Naive thymus-derived CD8-positive, alpha-beta T cell (primary cell): Measurements from ENCODE around the gene HHEX. TPM values are rescaled to one million over a fixed set of nuclear protein-coding genes. Genes with fewer than 3 reads are reported as not detected.
A peak's percentile ranks its signal among the peaks of the same experiment; 100 is the strongest.

Source experiments
- ATAC-seq, 2 donors: fragments of 150-1000 bp; cut with Tn5 transposase in 1 of 2; sonication (Bioruptor Pico), chemical (Tn5 transposase) in 1 of 2; 1 replicate in 1 of 2; 2 replicates in 1 of 2; pipeline ENCODE4 v1.10.0; 2021; ENCODE audit warnings: mild to moderate bottlenecking in 2 of 2, moderate library complexity in 2 of 2
- POLR2A ChIA-PET: fragments of 350-600 bp; sonication (Branson Sonifier 250); formaldehyde crosslinking; loops from one replicate; lab custom pipeline; 2021; ENCODE audit warnings: antibody characterized with exemption; lab: Charles Lee
- DNase-seq, 10 donors: peaks; one replicate each; pipeline versions ENCODE4 v3.0.0 to v3.0.0-alpha.2; 2020 to 2022
- H3K27ac Mint-ChIP-seq, 10 donors: one replicate each; pipeline ENCODE4 v1.8.0; 2020 to 2022; ENCODE audit warnings: mild to moderate bottlenecking in 10 of 10, mixed read lengths in 10 of 10, moderate library complexity in 4 of 10, inconsistent platforms in 1 of 10
- H3K27me3 Mint-ChIP-seq, 5 donors: one replicate each; pipeline ENCODE4 v1.8.0; 2021 to 2022; ENCODE audit warnings: mixed read lengths in 5 of 5
- H3K36me3 Mint-ChIP-seq, 3 donors: one replicate each; pipeline ENCODE4 v1.8.0; 2020 to 2022; ENCODE audit warnings: mixed read lengths in 3 of 3, mild to moderate bottlenecking in 2 of 3, inconsistent platforms in 1 of 3
- H3K4me1 Mint-ChIP-seq, 4 donors: one replicate each; pipeline ENCODE4 v1.8.0; 2021 to 2022; ENCODE audit warnings: mixed read lengths in 4 of 4
- H3K4me3 Mint-ChIP-seq, 10 donors: one replicate each; pipeline ENCODE4 v1.8.0; 2020 to 2022; ENCODE audit warnings: mild to moderate bottlenecking in 10 of 10, mixed read lengths in 10 of 10, moderate library complexity in 6 of 10, inconsistent platforms in 1 of 10
- H3K9me3 Mint-ChIP-seq, 9 donors: one replicate each; pipeline ENCODE4 v1.8.0; 2020 to 2022; ENCODE audit warnings: mixed read lengths in 9 of 9, mild to moderate bottlenecking in 3 of 9, inconsistent platforms in 1 of 9, moderate library complexity in 1 of 9
- polyA plus RNA-seq, 3 donors: library from polyadenylated mRNA; unstranded; fragments of 300-500 nt; fragmentation: Illumina TruSeq; gene quantifications; one replicate each; pipeline ENCODE4 v1.2.3, GENCODE V29; 2021
- total RNA-seq, 8 experiments: library from RNA in 2 of 8; stranded (reverse) in 2 of 8; gene quantifications; one replicate each; pipeline ENCODE4 v1.2.3 and lab custom pipeline; 2021 to 2026

Gene HHEX
- total and polyA plus RNA-seq, 5 experiments from 2014 or later, result 0.09 to 3.9 (median 0.45) TPM

DNA sequence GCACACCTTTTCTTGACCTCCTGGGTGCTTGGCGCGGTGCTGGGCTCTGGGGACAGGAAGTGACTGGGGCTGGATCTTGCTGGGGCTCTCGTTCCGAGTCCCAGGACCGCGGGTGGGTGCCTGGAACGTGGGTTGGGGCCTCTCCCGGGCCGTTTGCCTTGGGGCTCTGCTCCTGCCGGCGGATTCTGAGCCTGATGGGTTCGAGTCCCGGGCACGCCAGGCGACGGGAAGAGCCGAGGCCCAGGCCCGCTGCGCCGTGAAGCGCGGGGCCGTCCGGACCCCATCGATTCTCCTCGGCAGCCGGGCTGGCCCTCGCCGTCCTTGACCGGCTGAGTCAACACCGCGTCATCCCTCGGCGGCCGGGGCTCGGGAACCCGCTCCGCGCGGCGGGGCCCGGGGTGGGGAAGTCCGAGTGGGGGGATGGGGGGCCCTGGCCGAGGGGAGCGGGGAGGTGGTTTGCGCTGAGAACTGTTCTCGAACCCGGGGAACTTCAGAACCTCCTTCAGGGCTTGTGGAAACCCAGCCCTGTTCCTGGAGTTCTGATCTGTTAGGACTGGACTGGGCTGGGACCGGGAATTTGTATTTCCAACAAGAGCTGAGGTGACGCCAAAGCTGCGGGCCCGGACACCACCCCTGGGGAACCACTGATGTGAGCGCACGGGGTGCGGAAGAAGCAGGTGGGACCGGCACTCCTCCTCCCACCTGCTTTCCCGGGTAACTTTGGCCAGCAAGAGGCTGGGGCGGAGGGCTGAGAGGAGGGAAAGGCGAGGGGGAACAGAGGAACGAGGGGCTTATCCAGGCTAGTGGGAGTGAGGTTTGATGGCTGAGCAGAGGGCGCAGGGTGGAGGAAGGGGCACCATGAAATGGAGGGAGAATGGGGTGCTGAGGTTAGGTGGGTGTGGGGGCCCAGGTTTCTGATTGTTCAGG is 6.2 kb downstream of the HHEX start:
- Mint-ChIP-seq H3K27ac (peak overlapping the region in 1 of 10 donors; percentile 66), H3K27me3 (peaks cover 31 to 78% (median 43%) of the 10 kb centered on the region in 5 donors), H3K4me3 (no peak overlapping the region), H3K4me1 (peaks cover 23 to 63% (median 39%) of the 10 kb centered on the region in 4 donors), H3K36me3 (peaks cover 0 to 2% (median 0%) of the 10 kb centered on the region in 3 donors), H3K9me3 (peaks cover 0 to 2% (median 0%) of the 10 kb centered on the region in 9 donors)
- POLR2A ChIA-PET, result no interaction called here
- DNase-seq (no peak), ATAC-seq (no peak)

GRCh38 chr10:92696606-92697383 is 7.0 kb downstream of the HHEX start:
- H3K36me3 Mint-ChIP-seq, result peaks cover 0 to under 1% (median 0%) of the 10 kb centered on the region in 3 donors
- no peak for ATAC-seq
- no peaks in the 10 kb centered on the region for H3K9me3 Mint-ChIP-seq
- peak overlapping the region in 1 of 10 donors; percentile 66 for H3K27ac Mint-ChIP-seq
- POLR2A ChIA-PET, result no interaction called here
- no peak overlapping the region for H3K4me3 Mint-ChIP-seq
- peaks cover 18 to 63% (median 33%) of the 10 kb centered on the region in 4 donors for H3K4me1 Mint-ChIP-seq
- H3K27me3 Mint-ChIP-seq, result peaks cover 36 to 78% (median 47%) of the 10 kb centered on the region in 5 donors
- no peak for DNase-seq

- POLR2A ChIA-PET, result no interaction called here
- no peaks in the 10 kb centered on the region for H3K36me3 Mint-ChIP-seq
- peak overlapping the region in 1 of 10 donors; percentile 23 for H3K27ac Mint-ChIP-seq
- H3K4me3 Mint-ChIP-seq, result peak overlapping the region in 9 of 10 donors; percentile 1 to 74 (median 59)
- ATAC-seq, result no peak
- H3K4me1 Mint-ChIP-seq, result peaks cover 11 to 61% (median 24%) of the 10 kb centered on the region in 4 donors
- no peaks in the 10 kb centered on the region for H3K9me3 Mint-ChIP-seq
- peaks cover 34 to 74% (median 47%) of the 10 kb centered on the region in 5 donors for H3K27me3 Mint-ChIP-seq
- DNase-seq, result peak in 1 of 10 donors; percentile 2
Measured at GRCh38 chr10:92697663-92698511, 8.1 kb downstream of the HHEX start.

DNA sequence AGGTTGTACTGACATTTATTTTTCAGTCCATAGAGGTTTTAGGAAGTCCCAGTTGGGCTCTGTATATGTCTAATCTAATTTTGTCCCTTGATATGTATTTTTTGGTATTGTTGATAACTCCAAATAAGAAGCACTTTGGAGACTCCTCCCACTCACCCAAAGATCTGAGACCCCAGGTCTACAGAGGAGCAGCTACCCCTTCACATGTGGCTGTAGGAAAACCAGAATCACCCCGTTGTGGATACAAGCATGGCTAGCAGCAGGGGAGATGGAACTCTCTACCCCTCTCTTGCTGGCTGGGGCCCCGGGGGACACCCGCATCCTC is 9.4 kb downstream of the HHEX start:
- no peaks in the 10 kb centered on the region for H3K36me3 Mint-ChIP-seq
- POLR2A ChIA-PET, result no interaction called here
- peak overlapping the region; percentile 74 to 91 (median 85) for H3K4me3 Mint-ChIP-seq
- H3K4me1 Mint-ChIP-seq, result peaks cover 11 to 57% (median 24%) of the 10 kb centered on the region in 4 donors
- H3K27me3 Mint-ChIP-seq, result peaks cover 38 to 77% (median 48%) of the 10 kb centered on the region in 5 donors
- ATAC-seq (no peak), DNase-seq (no peak)
- H3K9me3 Mint-ChIP-seq, result no peaks in the 10 kb centered on the region
- peak overlapping the region in 2 of 10 donors; percentile 35 to 71 for H3K27ac Mint-ChIP-seq

GRCh38 chr10:92699518-92700381 is 10.0 kb downstream of the HHEX start:
- POLR2A ChIA-PET, result interaction anchor here (0.5 kb wide), 1 partner anchor 116 kb away, joined by 3 read pairs; no protein-coding TSS in a partner anchor
- peak; percentile 62 to 65 for ATAC-seq
- Mint-ChIP-seq H3K27ac (peak overlapping the region in 2 of 10 donors; percentile 35 to 71), H3K4me3 (peak overlapping the region; percentile 74 to 91 (median 85)), H3K27me3 (peaks cover 34 to 75% (median 43%) of the 10 kb centered on the region in 5 donors), H3K4me1 (peaks cover 11 to 52% (median 24%) of the 10 kb centered on the region in 4 donors), H3K36me3 (no peaks in the 10 kb centered on the region), H3K9me3 (no peaks in the 10 kb centered on the region)
- peak in 4 of 10 donors; percentile 15 to 29 (median 24) for DNase-seq

DNA sequence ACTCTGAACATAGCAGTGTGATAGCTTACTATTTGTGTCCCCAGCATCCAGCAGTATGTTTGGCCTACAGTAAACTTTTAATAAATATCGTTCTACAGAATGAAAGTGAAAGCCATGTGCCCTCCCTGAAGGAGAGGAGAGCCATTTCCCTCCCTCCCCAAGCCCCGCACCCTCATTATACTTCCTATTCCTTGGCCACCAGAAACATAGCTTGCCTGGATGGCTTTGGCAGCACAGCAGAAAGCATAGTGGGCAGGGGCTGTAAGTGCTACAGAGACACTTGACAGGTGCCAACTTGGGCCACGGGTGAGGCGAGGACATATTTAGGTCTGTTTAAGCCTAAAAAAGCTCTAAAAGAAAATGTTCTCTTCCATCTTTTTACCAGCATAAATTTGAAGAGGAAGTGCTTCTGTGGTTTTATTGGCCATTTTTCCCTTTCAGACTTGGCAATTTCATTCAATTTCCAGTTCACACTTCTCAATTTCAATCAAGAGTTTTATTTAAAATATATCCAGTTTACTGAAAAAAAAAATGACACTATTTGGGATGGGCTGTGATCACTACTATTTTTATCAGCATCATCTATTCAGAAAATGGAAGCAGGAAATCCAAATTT is 12.7 kb downstream of the HHEX start:
- POLR2A ChIA-PET, result interaction anchor here (0.7 to 1.4 kb wide), 2 partner anchors 146 to 1161 kb away, joined by 3 read pairs; partner anchors contain the start of gene EXOC6

GRCh38 chr10:92712016-92712889 is 22.5 kb downstream of the HHEX start:
- no peak for DNase-seq

More for the DNA sequence above, 12.7 kb downstream of the HHEX start:
- peaks cover 28 to 65% (median 44%) of the 10 kb centered on the region in 5 donors for H3K27me3 Mint-ChIP-seq
- DNase-seq (no peak), ATAC-seq (no peak)
- H3K4me3 Mint-ChIP-seq, result peak overlapping the region in 2 of 10 donors; percentile 5 to 32
- H3K4me1 Mint-ChIP-seq, result peaks cover 11 to 46% (median 22%) of the 10 kb centered on the region in 4 donors
- H3K27ac Mint-ChIP-seq, result peak overlapping the region in 1 of 10 donors; percentile 32
- H3K36me3 Mint-ChIP-seq, result no peaks in the 10 kb centered on the region
- H3K9me3 Mint-ChIP-seq, result no peaks in the 10 kb centered on the region

GRCh38 chr10:92714152-92714845 is 24.5 kb downstream of the HHEX start:
- ATAC-seq, result no peak
- Mint-ChIP-seq H3K27ac (no peak overlapping the region), H3K27me3 (peaks cover 5 to 24% (median 14%) of the 10 kb centered on the region in 5 donors), H3K4me1 (peaks cover 0 to 27% (median 0%) of the 10 kb centered on the region in 4 donors), H3K9me3 (peaks cover 0 to 2% (median 0%) of the 10 kb centered on the region in 9 donors), H3K4me3 (no peak overlapping the region), H3K36me3 (no peaks in the 10 kb centered on the region)
- POLR2A ChIA-PET, result no interaction called here
- DNase-seq, result no peak

More at GRCh38 chr10:92712016-92712889, 22.5 kb downstream of the HHEX start:
- Mint-ChIP-seq H3K27me3 (peaks cover 5 to 28% (median 13%) of the 10 kb centered on the region in 5 donors), H3K4me1 (peaks cover 0 to 27% (median 0%) of the 10 kb centered on the region in 4 donors), H3K27ac (peak overlapping the region in 1 of 10 donors; percentile 47), H3K9me3 (peaks cover 0 to 2% (median 0%) of the 10 kb centered on the region in 9 donors), H3K4me3 (peak overlapping the region in 1 of 10 donors; percentile 29), H3K36me3 (no peaks in the 10 kb centered on the region)
- no peak for ATAC-seq
- POLR2A ChIA-PET, result interaction anchor here (0.7 kb wide), 1 partner anchor 42 kb away, joined by 4 read pairs; no protein-coding TSS in a partner anchor

- ATAC-seq, result no peak
- Mint-ChIP-seq H3K9me3 (peaks cover 0 to 2% (median 0%) of the 10 kb centered on the region in 9 donors), H3K4me3 (no peak overlapping the region), H3K27ac (no peak overlapping the region), H3K27me3 (peaks cover 7 to 24% (median 17%) of the 10 kb centered on the region in 5 donors), H3K4me1 (peaks cover 0 to 28% (median 0%) of the 10 kb centered on the region in 4 donors), H3K36me3 (no peaks in the 10 kb centered on the region)
- no peak for DNase-seq
- POLR2A ChIA-PET, result no interaction called here
Measured at GRCh38 chr10:92714872-92715271, 25.1 kb downstream of the HHEX start.
